Stimulated activated CD4-positive, alpha-beta T cell treated with anti-CD3 and anti-CD28 coated beads, Interleukin-2, amount 100 ng/mL, for 24 hours (primary cell): ENCODE measurements around the gene CCNE1.
A peak's percentile ranks its signal among the peaks of the same experiment; 100 is the strongest.

Experiments used
- DNase-seq, 2 donors: peaks; one replicate each; pipeline ENCODE4 v3.0.0-alpha.2; 2020

Gene CCNE1

DNA sequence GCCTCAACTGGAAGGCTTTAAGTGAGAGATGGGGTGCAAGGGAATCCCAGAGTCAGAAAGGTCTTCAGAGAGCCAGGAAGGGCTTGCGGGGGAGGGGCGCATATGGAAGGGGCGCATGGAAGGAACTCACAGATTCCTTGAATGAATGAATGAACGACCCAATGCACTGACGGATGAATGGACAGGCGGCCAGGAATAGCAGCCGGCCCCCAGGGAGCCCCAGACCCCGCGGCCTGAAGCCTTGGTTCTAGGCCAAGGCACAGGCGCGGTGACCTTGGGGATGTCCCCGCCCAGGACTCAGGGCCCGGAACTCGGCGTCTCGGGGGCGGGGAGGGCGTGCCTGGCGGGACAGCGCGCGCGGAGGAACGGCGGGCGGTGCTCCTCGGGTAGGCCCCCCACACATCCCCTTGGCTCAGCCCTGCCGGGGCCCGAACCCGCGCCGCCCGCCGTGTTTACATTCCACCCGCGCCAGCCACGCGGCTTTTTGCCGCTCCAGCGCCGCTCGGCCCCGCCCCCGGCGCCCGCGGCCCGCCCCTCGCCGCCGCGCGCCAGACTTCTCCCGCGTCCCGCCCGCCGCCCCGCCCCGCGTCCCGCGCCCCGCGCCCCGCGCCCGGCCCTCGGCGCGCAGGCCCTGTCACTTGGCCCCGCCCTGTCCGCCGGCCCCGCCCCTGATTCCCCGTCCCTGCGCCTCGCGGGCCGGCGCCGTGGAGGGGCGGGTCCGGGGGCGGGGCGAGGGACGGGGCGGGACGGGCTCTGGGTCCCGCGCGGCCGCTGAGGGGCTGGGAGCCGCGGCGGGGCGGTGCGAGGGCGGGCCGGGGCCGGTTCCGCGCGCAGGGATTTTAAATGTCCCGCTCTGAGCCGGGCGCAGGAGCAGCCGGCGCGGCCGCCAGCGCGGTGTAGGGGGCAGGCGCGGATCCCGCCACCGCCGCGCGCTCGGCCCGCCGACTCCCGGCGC is at the start of gene CCNE1:
TSS of gene CCNE1 (plus strand) at position 867 of the 955 bp plus-strand sequence. CDS start 565 bp downstream, outside the sequence.
- DNase-seq: peak; percentile 97 to 99

DNA sequence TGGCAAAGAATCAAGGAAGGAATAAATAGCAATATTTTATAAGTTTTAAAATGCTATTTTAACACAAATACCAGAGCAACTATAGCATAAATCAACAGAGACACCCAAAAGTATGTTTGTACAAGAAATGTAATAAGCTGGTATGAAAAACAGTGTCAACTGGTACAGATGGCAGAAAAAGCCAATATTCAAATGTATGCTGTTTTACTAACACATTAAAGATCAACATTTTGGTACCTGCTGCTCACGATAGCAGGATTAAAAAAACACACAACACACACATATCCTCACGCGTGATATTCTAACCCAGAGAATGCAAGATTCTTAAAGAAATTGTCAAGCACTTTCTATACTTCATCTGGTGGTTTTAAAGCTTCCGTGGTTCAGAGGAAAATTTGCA is 48.6 kb upstream of the CCNE1 start:
- no peak for DNase-seq

DNA sequence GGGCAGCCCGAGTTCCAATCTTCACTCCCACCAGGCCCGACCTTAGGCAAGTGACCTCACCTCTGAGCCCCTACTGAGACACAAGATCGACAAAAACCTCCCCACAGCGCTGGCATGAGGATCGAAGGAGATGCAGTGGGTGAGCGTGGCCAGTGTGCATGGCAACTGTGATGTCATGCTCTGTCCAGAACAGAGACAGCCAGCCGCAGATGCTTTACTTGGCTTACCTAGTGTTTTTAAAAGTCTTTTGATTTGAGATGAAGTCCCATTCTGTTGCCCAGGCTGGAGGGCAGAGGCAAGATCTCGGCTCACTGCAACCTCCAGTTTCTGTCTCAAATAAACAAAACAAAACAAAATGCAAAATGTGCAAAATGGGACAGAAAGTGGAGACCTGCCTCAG is 47.4 kb upstream of the CCNE1 start:
- DNase-seq: no peak

DNA sequence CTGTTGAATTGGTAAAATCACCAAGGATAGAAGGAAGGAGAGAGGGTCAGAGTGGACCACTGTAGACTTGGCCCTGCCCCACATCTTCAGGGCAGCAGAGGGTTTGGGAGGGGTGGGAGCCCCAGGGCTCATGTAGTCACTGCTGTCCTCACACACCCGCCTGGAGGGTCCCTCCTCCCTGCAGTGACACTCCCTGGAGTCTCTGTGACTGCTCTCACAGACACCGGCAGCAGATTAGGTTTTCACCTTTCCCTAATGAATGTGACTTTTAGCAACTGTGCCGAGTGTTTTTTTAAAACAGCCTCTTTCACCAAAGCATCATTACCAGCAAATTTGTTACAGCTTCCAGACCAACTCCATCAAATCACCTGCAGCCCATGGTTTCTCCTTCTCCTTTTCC is 45.7 kb upstream of the CCNE1 start:
- no peak for DNase-seq

DNA sequence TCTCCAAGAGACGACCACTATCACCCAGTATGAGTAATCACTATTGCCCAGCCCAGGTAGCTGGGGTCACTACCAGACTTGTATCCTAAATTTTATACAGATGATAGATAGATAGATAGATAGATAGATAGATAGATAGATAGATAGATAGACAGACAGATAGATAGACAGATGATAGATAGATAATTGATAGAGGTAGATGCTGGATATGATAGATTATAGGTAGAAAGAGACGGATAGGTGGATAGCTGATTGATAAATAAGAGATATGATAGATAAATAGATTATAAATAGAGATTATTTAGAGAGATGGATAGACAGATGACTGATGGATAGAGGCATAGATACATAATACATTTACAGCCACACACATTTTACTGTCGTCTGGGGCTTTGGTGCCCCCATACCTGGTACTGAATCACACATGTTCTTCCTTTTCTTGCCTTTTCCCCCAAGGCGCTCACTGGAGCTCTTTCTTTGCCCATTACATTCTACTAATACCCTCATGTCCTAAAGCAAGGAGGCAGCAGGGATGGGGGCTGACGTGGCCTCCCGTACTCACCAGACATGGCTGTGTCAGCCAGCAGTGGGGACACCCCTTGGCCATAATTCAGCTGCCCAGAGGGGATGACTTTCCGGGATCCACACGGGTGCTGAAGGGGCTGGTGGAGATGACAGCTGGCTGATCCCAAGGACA is 44.6 kb upstream of the CCNE1 start:
- DNase-seq: no peak

DNA sequence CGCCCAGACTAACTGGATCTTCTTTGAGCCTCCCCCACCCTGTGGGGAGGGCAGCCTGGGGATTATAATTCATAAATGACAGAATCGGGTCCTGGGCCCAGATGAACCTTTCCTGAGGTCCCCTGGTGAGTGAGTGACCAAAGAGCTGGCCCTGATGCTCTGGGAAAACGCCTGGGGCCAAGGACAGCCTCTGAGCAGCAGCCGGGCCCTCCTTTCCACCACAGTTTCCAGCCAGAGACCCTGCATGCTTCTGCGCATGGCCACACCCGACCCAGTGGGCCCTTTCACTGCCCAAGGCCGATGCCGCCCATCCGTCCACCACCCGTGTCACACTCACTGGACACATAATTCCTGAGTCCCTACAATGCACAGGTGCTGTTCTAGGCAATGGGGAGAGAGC is 43.6 kb upstream of the CCNE1 start:
- DNase-seq: no peak

DNA sequence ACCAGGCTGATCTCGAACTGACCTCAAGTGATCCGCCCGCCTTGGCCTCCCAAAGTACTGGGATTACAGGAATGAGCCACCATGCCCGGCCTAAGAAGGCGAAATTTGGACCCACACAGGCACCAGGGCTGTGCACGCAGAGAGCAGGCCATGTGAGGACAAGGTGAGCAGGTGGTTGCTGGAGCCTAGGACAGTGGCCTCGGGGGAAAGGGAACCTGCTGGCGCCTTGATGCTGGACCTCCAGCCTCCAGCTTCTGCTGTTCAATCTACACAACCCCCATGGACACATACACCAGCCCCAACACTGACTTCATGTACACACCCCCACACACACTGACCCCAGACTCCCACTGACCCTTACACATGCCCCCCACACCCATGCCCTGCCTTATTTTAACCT is 41.8 kb upstream of the CCNE1 start:
- DNase-seq: no peak

DNA sequence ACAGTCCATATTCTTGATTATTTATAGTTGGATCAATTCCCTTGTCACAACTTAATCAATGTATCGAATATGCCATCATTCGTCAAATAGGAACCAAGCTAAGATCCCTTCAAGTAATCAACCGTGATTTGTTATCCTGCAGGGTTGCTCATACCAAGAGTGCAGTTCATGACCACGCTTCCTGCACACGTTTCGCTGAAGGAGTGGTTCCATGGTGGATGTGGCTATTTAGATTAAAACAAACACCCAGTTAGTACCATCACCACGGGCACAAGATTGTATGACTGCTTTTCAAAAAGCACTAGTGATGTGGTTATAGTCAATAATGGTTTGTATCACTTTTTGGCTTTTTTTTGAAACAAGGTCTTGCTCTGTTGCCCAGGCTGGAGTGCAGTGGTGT is 41.1 kb upstream of the CCNE1 start:
- no peak for DNase-seq

DNA sequence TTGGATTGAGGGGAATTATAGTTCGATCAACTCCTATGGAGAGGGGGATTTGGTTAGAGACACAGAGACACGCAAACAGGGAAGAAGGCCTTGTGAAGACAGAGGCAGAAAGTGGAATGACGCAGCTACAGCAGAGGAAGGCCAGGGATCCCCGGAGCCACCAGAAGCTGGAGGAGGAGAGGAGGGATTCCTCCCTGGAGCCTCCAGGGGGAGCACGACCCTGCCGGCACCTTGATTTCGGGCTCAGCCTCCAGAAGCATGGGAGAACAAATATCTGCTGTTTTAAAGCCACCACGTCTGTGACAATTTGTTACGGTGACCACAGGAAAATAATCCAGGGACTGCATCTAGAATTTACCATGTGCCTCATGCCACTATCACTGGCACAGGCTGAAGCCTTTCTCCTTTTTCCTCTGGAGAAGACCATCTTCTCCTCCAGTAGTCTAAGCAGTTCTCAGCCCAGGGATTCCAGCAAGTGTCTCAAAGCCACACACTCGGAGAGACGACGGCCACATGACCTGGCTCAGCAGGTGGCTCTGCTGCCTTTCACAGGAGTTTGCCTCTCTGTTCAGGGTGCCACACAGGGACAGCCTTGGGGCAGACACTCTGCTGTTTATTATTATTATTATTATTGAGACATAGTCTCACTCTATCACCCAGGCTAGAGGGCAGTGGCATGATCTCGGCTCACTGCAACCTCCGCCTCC is 39.9 kb upstream of the CCNE1 start:
- peak; percentile 35 to 40 for DNase-seq

DNA sequence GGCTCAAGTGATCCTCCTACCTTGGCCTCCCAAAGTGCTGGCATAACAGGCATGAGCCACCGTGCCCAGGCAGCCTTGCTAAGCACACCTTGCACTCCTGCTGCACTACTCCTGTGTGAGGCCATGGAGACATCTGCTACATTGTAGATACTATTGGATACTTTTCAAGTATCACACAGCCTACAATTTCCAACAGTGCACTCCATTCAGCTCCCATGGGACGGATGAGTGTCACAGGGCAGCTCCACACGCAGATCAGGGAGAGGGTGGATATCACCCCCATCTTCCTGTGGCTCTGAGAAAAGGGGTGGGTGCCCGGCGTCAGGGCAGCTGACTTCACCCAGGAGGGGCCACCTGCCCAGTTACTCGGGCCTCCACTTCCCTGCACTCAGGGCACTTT is 39.1 kb upstream of the CCNE1 start:
- DNase-seq: no peak

DNA sequence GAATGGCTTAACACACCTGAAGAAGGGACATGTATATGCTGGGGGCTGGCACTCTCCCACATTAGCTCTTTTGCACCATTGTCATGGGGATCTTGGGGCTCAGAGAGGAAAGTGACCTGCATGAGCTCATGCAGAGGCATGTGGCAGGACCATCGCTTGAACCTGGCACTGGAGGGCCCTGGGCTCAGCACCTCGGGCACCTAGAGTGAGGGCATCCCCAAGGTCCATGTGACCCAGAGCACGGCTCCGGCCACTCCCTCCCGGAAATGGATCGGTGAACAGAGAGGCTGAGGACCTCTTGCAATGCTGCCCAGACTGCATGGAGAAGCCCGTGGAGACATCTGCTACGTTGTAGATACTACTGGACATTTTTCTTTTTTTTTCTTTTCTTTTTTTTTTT is 38.6 kb upstream of the CCNE1 start:
- no peak for DNase-seq

DNA sequence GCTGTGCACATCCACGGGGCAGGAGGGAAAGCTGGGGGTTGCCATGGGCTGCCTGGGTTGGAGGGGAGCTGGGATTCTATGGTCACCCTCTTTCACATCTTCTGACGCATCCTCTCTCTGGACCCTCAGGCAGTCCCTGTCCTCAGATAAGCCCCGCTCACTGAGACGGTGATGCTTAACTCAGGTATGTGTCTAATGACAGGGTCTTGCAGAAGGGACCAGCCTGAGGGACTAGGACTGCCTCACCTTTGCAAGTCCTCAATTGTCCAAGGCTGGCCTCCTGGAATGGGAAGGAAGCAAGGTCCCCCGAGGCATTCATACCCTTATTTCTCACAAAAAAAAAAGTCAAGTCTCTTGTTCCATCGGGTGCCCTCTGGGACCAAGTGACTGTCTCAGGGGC is 37.7 kb upstream of the CCNE1 start:
- DNase-seq: no peak

DNA sequence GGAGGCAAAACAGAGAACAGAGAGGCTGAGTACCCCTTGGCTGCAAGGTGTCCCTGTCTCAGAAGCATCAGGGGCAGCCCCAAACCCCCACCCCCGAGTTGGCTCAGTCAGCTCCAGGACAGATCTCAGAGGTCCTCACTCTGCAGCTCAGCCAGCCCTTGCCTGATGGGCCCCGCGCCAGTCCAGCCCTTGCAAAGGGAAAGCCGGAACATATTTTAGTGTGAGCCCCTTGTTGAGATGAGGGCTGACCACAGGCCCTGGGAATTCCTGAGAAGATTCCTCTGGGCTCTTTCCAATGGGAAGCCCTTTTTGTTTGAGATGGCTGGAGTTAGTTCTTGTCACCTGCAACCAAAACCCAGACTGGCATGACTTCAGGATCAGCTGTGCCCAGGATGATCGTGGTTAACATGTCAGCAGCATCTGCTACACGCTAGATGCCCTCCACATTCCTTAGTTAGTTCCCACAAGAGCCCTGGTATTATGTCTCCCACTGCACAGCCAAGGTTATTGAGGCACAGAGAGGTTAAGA is 33.9 kb upstream of the CCNE1 start:
- no peak for DNase-seq

DNA sequence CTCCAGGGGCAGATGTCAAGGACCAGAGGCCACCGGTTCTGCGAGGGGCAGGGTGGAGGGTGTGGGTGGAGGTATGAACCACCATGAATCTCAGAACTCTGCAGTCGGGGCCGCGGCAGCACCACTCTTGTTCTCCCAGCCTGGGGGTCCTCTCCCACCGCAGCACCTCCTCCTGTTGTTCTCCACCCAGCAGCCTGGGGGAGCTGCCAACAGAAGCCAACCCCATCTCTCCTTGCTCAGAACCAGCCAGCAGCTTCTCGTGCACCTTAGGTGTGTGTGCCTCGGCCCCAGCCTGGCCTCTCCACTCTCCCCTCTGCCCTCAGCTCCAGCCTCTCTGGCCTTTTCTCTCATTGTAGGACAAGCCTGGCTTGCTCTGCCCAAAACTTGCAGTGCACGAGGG is 31.9 kb upstream of the CCNE1 start:
- no peak for DNase-seq

DNA sequence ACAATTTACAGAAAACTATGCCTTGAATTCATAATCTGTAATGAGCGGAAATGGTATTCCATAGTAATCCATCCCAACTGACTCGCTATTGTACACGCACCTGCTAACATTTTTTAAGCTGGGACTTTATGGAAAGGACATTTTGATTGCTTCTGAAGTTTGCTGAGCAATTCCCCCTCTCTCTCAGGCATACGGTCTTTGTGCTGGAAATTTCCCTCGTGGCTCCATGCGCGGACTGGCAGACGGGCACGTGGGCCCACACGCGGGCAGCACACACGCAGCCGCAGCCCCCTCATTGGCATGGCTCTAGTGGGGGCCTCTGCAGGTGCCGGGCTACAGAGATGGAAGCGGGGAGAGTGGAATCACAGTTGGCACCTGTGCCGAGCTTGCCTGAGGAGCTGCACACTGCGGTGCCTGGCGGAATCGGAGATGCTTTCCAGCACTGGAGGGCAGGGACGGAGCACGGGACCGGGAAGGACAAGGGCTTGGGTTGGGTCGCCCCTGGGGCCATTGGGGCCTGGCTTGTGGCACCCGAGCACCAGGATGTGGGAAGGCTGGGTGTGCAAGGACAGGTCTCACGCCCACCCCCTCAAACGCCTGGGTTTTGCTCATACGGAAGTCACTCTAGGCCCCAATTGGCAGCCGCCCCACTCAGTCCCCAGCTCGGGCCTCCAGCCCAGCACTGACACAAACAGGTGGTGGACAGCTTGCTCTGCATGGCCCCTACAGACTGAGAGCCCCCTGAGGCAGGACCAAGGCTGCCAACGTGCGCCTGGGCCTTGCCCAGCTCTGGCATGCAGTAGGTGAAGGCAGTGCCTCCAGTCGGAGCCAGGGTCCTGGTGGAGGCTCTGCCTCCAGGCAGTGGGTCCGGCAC is 30.2 kb upstream of the CCNE1 start:
- no peak for DNase-seq

DNA sequence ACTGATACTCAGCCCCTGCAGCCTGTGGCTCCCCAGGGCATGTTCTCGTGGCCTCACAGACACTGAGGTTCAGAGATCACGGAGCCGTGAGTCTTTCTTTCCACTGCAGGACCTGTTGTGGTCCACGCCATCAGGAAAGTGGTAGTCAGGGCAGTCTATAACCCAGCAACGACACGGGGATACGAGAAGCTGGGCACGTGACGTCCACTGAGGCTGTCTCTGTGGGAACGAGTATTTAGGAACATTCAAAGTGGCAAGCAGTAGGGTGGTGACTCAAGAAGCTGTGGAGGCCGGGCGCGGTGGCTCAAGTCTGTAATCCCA is 29.6 kb upstream of the CCNE1 start:
- DNase-seq: no peak

DNA sequence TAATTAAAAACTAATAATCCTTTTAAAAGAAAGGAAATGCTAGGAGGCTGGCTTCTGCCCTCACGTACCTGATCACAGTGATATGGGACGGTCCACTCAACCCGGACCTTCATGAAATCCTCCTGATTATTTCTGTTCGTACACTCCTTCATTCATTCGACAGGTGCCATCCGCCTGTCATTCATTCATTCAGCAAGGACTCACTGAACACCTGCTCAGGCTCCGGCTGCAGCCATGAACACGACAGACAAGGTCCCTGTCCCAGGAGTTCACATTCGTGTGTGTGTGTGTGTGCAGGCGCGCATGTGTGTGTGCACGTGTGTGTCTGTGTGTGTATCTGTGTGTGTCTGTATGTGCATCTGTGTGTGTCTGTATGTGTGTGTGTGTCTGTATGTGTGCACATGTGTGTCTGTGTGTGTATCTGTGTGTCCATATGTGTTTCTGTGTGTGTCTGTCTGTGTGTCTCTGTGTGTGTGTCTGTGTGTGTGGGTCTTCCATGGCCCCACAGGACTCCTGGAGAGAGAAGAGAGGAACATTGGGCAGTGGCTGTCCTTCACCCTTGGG is 28.1 kb upstream of the CCNE1 start:
- DNase-seq: no peak

DNA sequence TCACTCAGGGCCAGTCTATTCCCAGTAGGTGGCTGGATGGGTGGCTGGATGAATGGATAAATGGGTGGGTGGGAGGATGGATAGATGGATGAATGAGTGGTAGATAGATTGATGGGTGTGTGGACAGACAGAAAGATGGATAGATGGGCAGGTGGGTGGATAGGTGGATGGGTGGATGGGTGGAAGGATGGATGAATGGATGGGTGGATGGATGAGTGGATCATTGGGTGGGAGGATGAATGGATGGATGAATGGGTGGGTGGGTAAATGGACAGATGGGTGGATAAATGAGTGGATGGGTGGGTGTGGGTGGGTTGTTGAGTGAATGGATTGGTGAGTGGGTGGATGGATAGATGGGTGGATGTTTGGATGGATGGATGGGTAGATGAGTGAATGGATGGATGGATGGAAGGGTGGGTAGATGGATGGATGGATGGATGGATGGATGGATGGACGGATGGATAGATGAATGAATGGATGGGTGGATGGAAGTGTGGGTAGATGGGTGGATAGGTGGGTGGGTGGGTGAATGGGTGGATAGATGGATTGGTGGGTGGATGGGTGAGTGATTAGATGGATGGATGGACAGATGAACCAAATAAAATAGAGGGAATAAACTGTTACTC is 27.1 kb upstream of the CCNE1 start:
- DNase-seq: no peak

DNA sequence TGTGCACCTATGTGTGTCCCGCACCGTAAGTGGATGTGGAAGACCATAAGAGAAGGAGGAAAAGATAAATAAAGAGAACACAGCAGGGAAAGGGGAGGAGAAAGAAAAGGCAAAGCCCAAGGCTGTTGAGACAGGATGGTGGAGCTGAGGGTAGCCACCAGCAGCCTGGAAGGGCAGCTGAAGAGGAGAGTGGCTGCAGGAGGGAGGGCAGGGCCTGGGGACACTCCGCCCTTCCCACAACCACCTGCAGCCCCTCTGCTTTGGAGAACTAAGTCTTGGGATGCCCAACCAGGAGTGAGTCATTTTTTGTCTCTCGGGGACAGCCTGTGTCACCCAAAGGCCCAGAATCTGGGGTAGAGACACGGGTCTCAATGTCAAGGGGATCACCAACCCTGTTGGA is 26.4 kb upstream of the CCNE1 start:
- no peak for DNase-seq

DNA sequence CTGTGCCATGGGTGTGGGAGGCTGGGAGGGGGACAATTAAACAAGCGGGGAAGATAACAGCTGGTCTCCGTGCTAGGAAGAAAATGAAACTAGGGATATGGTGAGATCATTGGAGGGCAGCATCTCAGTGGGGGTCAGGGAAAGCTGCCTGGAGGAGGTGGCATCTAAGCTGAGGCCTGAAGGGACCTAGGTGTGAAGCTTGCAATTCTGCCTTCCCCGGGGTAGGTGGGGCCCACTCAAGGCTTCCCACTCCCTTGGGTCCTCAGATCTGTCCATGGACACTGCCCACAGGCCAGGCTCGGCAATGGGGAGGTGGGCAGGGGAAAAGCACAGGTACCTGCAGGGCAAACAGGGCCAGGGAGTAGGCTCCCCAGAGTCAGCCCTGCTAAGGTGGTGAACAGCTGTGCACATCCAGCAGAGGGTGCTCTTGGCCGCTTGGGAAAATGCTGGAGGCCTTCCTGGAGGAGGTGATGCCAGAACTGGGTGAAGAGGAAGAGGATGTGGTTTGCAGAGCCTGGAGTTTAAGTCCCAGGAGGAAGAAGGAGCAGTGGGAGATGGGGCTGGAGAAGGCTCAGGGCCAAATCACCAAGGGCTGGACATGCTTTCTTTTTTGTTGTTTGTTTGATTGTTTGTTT is 25.7 kb upstream of the CCNE1 start:
- peak in 1 of 2 donors; percentile 37 for DNase-seq

DNA sequence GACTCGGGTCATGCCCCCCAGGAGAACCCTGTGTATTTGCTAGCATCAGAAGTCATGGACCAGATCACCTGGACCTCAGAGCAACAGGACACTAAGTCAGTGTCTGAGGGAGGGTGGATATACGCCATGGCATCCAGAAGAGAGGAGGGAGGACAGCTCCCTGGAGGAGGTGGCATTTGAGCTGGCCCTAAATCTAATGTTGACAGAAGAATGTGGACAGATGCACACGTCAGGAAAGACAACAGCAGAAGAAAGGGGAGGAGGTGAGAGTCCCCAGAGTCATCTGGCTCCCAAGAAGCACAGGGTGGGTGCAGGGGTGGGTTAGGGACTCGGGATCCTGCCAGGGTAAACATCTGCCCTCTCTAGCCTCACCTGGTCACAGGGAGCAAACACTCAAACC is 24.5 kb upstream of the CCNE1 start:
- no peak for DNase-seq
